Measurements from ENCODE around the gene NCOA3. TPM values are rescaled to one million over a fixed set of nuclear protein-coding genes. Genes with fewer than 3 reads are reported as not detected.
A peak's percentile ranks its signal among the peaks of the same experiment; 100 is the strongest.

Gene NCOA3
- total RNA-seq, 1 donor from 2014 or later: 187 TPM

DNA sequence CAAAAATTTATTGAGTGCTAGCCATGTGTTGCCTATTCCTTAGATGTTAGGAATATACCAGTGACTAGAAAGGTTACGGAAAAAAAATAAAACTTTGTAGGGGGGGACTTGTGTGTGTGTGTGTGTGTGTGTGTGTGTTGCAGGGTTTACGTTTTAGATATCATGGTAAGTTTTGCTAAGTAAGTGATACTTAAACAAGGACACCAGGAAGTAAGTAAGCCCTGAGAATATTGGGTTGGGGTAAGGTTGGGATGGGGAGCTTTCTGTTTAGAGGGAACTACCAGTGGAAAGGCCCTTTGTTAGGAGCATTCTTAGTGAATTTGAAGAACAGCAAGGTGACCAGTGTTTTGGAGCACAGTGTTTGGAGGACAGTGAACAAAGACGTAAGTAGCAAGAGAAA is 30.3 kb downstream of the NCOA3 start:
- H3K36me3 Mint-ChIP-seq (ENCODE audit: low read depth): peaks cover 57% of the 10 kb centered on the region
- no peak overlapping the region for H3K27ac Mint-ChIP-seq
- ATAC-seq (ENCODE audit: low read depth): no peak
- H3K4me3 Mint-ChIP-seq: no peak overlapping the region
- H3K9me3 Mint-ChIP-seq: peaks cover 4% of the 10 kb centered on the region
- DNase-seq: no peak
- no peak for TF ChIP-seq CTCF (IDR thresholded peaks at IDR 0.05)
- CTCF ChIA-PET: interaction anchor here (1.7 kb wide), 1 partner anchor 148 kb away, joined by 4 read pairs; no protein-coding TSS in a partner anchor
- peaks cover 68% of the 10 kb centered on the region for H3K4me1 Mint-ChIP-seq
- intact Hi-C loops (cut with micrococcal nuclease): no loop called here
- POLR2A ChIA-PET: no interaction called here
- H3K27me3 Mint-ChIP-seq: no peaks in the 10 kb centered on the region

DNA sequence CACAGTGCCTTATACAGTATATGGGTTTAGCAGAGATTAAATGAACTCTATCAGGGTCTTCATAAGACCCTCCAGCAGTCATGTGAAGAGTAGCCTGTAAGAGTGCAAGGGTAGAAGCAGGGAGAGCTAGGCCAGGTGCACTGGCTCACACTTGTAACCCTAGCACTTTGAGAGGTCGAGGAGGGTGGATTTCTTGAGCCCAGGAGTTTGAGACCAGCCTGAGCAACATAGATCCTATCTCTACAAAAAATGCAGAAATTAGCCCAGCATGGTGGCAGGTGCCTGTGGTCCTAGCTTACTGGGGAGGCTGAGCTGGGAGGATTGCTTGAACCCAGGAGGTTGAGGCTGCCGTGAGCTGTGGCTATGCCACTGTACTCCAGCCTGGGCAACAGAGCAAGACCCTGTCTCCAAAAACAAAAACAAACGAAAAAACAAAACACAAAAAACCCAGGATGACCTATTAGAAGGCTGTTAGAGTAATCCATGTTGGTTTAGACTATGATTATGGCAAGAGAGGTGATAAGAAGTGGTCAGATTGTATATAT is 31.9 kb downstream of the NCOA3 start:
- DNase-seq: no peak
- TF ChIP-seq CTCF (IDR thresholded peaks at IDR 0.05): no peak
- intact Hi-C loops (cut with micrococcal nuclease): no loop called here
- H3K4me1 Mint-ChIP-seq: peaks cover 69% of the 10 kb centered on the region
- no peaks in the 10 kb centered on the region for H3K9me3 Mint-ChIP-seq
- peaks cover 55% of the 10 kb centered on the region for H3K36me3 Mint-ChIP-seq (ENCODE audit: low read depth)
- ChIA-PET POLR2A (no interaction called here), CTCF (interaction anchor here (1.7 kb wide), 1 partner anchor 150 kb away, joined by 4 read pairs; no protein-coding TSS in a partner anchor)
- peak overlapping the region; percentile 35 for H3K27ac Mint-ChIP-seq
- no peaks in the 10 kb centered on the region for H3K27me3 Mint-ChIP-seq
- ATAC-seq (ENCODE audit: low read depth): no peak
- no peak overlapping the region for H3K4me3 Mint-ChIP-seq

DNA sequence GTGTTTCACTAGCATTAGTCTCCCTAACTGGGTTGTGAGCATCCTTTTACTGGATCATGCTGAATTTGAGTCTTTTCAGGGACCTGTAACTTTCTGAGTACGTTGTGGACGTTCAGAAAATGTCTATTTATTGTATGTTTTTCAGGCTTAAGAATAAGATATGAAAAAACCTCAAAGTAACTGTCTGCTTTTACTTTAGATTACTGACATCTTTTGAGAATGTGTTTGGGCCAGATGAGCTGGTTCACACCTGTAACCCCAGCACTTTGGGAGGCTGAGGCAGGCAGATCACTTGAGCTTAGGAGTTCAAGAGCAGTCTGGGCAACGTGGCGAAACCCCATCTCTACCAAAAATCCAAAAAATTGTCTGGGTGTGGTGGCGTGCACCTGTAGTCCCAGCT is 32.7 kb downstream of the NCOA3 start:
- no peak for TF ChIP-seq CTCF (IDR thresholded peaks at IDR 0.05)
- Mint-ChIP-seq H3K27ac (peak overlapping the region; percentile 61), H3K36me3 (ENCODE audit: low read depth) (peaks cover 61% of the 10 kb centered on the region), H3K4me3 (no peak overlapping the region), H3K4me1 (peaks cover 74% of the 10 kb centered on the region), H3K27me3 (no peaks in the 10 kb centered on the region), H3K9me3 (no peaks in the 10 kb centered on the region)
- no peak for DNase-seq
- POLR2A ChIA-PET: no interaction called here
- CTCF ChIA-PET: no interaction called here
- intact Hi-C loops (cut with micrococcal nuclease): no loop called here
- no peak for ATAC-seq (ENCODE audit: low read depth)

- DNase-seq: no peak
- ChIA-PET CTCF (no interaction called here), POLR2A (no interaction called here)
- Mint-ChIP-seq H3K4me1 (peaks cover 74% of the 10 kb centered on the region), H3K27me3 (no peaks in the 10 kb centered on the region), H3K4me3 (no peak overlapping the region), H3K9me3 (no peaks in the 10 kb centered on the region), H3K36me3 (ENCODE audit: low read depth) (peaks cover 59% of the 10 kb centered on the region), H3K27ac (no peak overlapping the region)
- peak; percentile 35 for ATAC-seq (ENCODE audit: low read depth)
- TF ChIP-seq CTCF (IDR thresholded peaks at IDR 0.05): no peak
- intact Hi-C loops (cut with micrococcal nuclease): no loop called here
Measured at GRCh38 chr20:47535088-47535487, 33.4 kb downstream of the NCOA3 start.

DNA sequence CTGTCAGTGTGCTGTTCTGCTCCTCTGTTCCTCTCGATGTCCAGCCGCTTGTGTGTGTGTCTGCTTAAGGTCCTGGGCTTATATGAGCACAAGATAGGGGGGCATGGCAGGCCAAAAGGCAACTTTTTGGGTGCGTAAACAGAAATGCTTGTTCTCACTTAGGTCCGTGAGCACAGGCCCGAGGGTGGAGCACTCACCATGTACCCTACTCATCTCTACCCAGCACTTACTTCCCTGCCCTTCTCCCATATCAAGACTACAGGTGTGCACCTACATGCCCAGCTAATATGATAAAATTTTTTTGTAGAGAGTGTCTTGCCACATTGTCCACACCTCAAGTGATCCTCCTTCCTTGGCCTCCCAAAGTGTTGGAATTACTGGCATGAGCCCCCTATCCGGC is 34.3 kb downstream of the NCOA3 start:
- no peak for DNase-seq
- ChIA-PET POLR2A (interaction anchor here (0.6 to 1.0 kb wide), 2 partner anchors 22 to 34 kb away, joined by 4 read pairs; partner anchors contain the start of gene NCOA3), CTCF (no interaction called here)
- intact Hi-C loops (cut with micrococcal nuclease): no loop called here
- Mint-ChIP-seq H3K36me3 (ENCODE audit: low read depth) (peaks cover 58% of the 10 kb centered on the region), H3K4me1 (peaks cover 78% of the 10 kb centered on the region), H3K9me3 (no peaks in the 10 kb centered on the region), H3K27me3 (no peaks in the 10 kb centered on the region), H3K27ac (peak overlapping the region; percentile 60), H3K4me3 (no peak overlapping the region)
- no peak for TF ChIP-seq CTCF (IDR thresholded peaks at IDR 0.05)
- ATAC-seq (ENCODE audit: low read depth): no peak

Measured in activated B cell treated with CpG ODN at 0.5 μM for 24 hours (primary cell).